ENCODE measurements around the gene TRPM3. TPM values are rescaled to one million over a fixed set of nuclear protein-coding genes. Genes with fewer than 3 reads are reported as not detected.

The TRPM3 gene
- total RNA-seq, 4 donors from 2014 or later, result 2.4 to 11.1 (median 5.6) TPM

GRCh38 chr9:70557661-70558369, 563.6 kb downstream of the TRPM3 start:
- WGBS, 2 donors, result 83 to 91% methylated on average over 6 of the region's 6 CpGs
- Histone ChIP-seq H3K27me3 (no peaks in the 10 kb centered on the region), H3K4me3 (replicated peaks in 1 of 3) (no peak overlapping the region), H3K4me1 (peaks cover 17 to 22% of the 10 kb centered on the region in 2 donors), H3K27ac (no peak overlapping the region), H3K36me3 (no peaks in the 10 kb centered on the region), H3K9me3 (no peaks in the 10 kb centered on the region)
- no peak for TF ChIP-seq POLR2A (IDR thresholded peaks at IDR 0.05)
- TF ChIP-seq, protein P1, sequence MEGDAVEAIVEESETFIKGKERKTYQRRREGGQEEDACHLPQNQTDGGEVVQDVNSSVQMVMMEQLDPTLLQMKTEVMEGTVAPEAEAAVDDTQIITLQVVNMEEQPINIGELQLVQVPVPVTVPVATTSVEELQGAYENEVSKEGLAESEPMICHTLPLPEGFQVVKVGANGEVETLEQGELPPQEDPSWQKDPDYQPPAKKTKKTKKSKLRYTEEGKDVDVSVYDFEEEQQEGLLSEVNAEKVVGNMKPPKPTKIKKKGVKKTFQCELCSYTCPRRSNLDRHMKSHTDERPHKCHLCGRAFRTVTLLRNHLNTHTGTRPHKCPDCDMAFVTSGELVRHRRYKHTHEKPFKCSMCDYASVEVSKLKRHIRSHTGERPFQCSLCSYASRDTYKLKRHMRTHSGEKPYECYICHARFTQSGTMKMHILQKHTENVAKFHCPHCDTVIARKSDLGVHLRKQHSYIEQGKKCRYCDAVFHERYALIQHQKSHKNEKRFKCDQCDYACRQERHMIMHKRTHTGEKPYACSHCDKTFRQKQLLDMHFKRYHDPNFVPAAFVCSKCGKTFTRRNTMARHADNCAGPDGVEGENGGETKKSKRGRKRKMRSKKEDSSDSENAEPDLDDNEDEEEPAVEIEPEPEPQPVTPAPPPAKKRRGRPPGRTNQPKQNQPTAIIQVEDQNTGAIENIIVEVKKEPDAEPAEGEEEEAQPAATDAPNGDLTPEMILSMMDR (IDR thresholded peaks at IDR 0.05), result no peak
- no peak for DNase-seq
- intact Hi-C loops (cut with DNase I), result no loop called here

- Histone ChIP-seq H3K9me3 (no peaks in the 10 kb centered on the region), H3K27ac (no peak overlapping the region), H3K36me3 (no peaks in the 10 kb centered on the region), H3K4me3 (replicated peaks in 1 of 3) (no peak overlapping the region), H3K4me1 (peaks cover 17 to 21% of the 10 kb centered on the region in 2 donors), H3K27me3 (no peaks in the 10 kb centered on the region)
- no peak for DNase-seq
- 97 to 98% methylated on average over 1 of the region's 1 CpG for WGBS, 2 donors
- intact Hi-C loops (cut with DNase I), result no loop called here
- no peak for TF ChIP-seq POLR2A (IDR thresholded peaks at IDR 0.05)
- TF ChIP-seq, protein P1 (IDR thresholded peaks at IDR 0.05), result no peak
Measured at GRCh38 chr9:70556771-70557170, 564.6 kb downstream of the TRPM3 start.

DNA sequence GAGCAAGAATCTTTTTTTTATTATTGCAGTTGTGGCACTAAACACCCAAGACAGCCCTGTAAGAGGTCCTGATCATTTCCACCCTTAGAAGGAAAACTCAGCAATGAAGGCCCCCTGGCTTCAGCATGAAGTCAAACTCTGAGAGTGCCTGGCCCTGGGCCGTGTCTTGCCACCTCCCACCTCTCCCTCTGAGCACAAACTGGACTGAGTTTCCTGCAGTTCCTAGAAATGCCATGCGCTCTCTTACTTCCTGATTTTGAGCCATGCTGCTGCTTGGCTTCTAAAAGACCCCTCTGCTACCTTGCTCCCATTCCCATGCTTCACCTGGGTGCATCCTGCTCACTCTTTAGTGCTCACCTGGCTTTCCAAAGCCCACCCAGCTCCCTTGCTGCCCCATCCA, 566.5 kb downstream of the TRPM3 start:
- Histone ChIP-seq H3K27ac (peak overlapping the region; percentile 56 to 72 (median 58)), H3K27me3 (no peaks in the 10 kb centered on the region), H3K9me3 (no peaks in the 10 kb centered on the region), H3K36me3 (no peaks in the 10 kb centered on the region), H3K4me3 (replicated peaks in 1 of 3) (no peak overlapping the region), H3K4me1 (peaks cover 17 to 21% of the 10 kb centered on the region in 2 donors)
- DNase-seq, result peak in 1 of 2 donors; percentile 12
- 59% methylated on average over 2 of the region's 2 CpGs for WGBS, 2 donors
- TF ChIP-seq POLR2A (IDR thresholded peaks at IDR 0.05), result no peak
- TF ChIP-seq, protein P1 (IDR thresholded peaks at IDR 0.05), result no peak
- intact Hi-C loops (cut with DNase I), result no loop called here

GRCh38 chr9:70553707-70554673, 567.4 kb downstream of the TRPM3 start:
- intact Hi-C loops (cut with DNase I), result no loop called here

More at GRCh38 chr9:70553707-70554673, 567.4 kb downstream of the TRPM3 start:
- H3K4me1 ChIP-seq, result peaks cover 17 to 21% of the 10 kb centered on the region in 2 donors
- H3K27me3 ChIP-seq, result no peaks in the 10 kb centered on the region
- H3K36me3 ChIP-seq, result no peaks in the 10 kb centered on the region
- no peak overlapping the region for H3K4me3 ChIP-seq (replicated peaks in 1 of 3)
- peak; percentile 87 to 89 for DNase-seq
- TF ChIP-seq, protein P1 (IDR thresholded peaks at IDR 0.05), result no peak
- TF ChIP-seq POLR2A (IDR thresholded peaks at IDR 0.05), result no peak
- peak overlapping the region; percentile 58 to 79 (median 72) for H3K27ac ChIP-seq
- WGBS, 2 donors, result 35 to 41% methylated on average over 12 of the region's 12 CpGs
- H3K9me3 ChIP-seq, result no peaks in the 10 kb centered on the region
